BJ (cell line): ENCODE measurements around the gene RSAD1. TPM values are rescaled to one million over a fixed set of nuclear protein-coding genes. Genes with fewer than 3 reads are reported as not detected.

Experiments
- CTCF ChIA-PET: fragments of 350-600 bp; formaldehyde crosslinking; extraction: SDS; loops from one replicate; lab custom pipeline; 2021; ENCODE audit warnings: antibody characterized with exemption, inconsistent platforms; lab: Yijun Ruan, JAX
- POLR2A ChIA-PET: fragments of 300-600 bp; sonication (Branson Sonifier 250); formaldehyde crosslinking; extraction: SDS; loops from one replicate; lab custom pipeline; 2021; ENCODE audit warnings: antibody characterized with exemption; lab: Charles Lee
- DNase-seq: peaks from one replicate; pipeline ENCODE4 v3.0.0-alpha.2; 2011; ENCODE audit warnings: low read depth
- H3K27me3 ChIP-seq: 2 replicates; pipeline ENCODE4 v1.6.0; 2011; ENCODE audit warnings: low read length; ENCODE audit not compliant: control insufficient read depth, insufficient read depth
- H3K36me3 ChIP-seq: 2 replicates; pipeline ENCODE4 v1.5.1; 2011; ENCODE audit warnings: low read length; ENCODE audit not compliant: control insufficient read depth, insufficient read depth
- H3K4me3 ChIP-seq: 2 replicates; pipeline ENCODE4 v1.5.1; 2011; ENCODE audit warnings: low read depth, mild to moderate bottlenecking, control low read depth, low read length
- polyA plus RNA-seq: library from polyadenylated mRNA; depleted of rRNA; stranded (reverse); fragments of >200 nt; gene quantifications from 2 replicates; pipeline ENCODE4 v1.2.3, GENCODE V29; 2011
- TF ChIP-seq, protein P1 (sequence below): IDR thresholded peaks from 2 replicates; pipeline ENCODE4 v1.5.1; 2011; ENCODE audit warnings: low read depth, mild to moderate bottlenecking, control low read depth, inconsistent platforms, low read length, moderate library complexity; ENCODE audit not compliant: insufficient read depth

Gene RSAD1
- polyA plus RNA-seq, 1 experiment: 22.6 TPM

DNA sequence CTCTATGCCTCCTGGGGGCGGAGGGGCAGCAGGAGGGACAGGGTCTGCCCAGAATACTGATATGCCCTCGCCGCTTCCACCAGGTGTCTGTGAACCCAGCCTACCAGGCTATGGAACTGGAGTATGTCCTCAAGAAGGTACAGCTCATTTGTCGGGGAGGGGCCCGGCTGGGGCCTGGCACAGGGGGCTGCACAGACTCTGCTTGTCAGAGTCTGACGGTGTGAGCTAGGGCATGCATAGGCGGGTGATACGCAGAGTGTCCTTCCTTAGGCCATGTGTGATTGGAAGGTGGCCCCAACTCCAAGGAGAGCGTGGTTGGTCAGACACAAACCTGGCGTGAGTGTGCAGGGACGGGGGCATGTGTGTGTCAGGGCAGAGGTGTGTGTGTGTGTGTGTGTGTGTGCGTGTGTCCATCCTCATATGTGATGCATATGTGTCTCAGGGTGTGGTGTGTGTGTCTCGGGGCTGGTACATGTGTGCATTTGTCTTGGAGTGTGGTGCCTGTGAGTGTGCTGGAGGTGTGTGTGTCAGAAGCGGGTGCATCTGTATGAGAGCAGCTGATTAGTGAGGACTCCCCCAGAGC lies 17.0 kb upstream of the RSAD1 start:
- Histone ChIP-seq H3K27me3 (no peaks in the 10 kb centered on the region; the same call in 1 of the 2 replicates), H3K4me3 (no peak overlapping the region), H3K36me3 (no peaks in the 10 kb centered on the region; the same call in none of the 2 replicates)
- TF ChIP-seq, protein P1, sequence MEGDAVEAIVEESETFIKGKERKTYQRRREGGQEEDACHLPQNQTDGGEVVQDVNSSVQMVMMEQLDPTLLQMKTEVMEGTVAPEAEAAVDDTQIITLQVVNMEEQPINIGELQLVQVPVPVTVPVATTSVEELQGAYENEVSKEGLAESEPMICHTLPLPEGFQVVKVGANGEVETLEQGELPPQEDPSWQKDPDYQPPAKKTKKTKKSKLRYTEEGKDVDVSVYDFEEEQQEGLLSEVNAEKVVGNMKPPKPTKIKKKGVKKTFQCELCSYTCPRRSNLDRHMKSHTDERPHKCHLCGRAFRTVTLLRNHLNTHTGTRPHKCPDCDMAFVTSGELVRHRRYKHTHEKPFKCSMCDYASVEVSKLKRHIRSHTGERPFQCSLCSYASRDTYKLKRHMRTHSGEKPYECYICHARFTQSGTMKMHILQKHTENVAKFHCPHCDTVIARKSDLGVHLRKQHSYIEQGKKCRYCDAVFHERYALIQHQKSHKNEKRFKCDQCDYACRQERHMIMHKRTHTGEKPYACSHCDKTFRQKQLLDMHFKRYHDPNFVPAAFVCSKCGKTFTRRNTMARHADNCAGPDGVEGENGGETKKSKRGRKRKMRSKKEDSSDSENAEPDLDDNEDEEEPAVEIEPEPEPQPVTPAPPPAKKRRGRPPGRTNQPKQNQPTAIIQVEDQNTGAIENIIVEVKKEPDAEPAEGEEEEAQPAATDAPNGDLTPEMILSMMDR: no peak
- POLR2A ChIA-PET: no interaction called here
- CTCF ChIA-PET: no interaction called here
- no peak for DNase-seq

DNA sequence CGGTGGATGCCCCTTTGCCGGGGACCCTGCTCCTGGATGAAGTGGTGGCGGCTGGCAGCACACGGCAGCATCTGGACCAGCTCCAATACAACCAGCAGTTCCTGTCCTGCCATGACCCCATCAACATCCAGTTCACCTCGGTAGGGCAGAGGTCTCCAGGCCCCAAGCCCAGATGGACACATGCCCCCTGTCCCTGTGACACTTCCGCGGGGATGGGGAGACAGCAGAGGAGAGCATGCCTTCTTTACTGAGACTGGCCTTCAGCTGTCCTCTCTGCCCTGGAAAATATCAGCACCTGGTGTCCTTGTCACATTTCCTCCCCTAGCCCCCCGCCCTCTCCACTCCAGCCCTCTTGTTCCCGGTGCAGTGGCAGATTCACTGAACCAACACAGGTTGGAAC lies 16.2 kb upstream of the RSAD1 start:
- ChIA-PET POLR2A (no interaction called here), CTCF (no interaction called here)
- H3K27me3 ChIP-seq: peaks cover 6% of the 10 kb centered on the region
- no peak for DNase-seq
- H3K36me3 ChIP-seq: no peaks in the 10 kb centered on the region; the same call in none of the 2 replicates
- no peak overlapping the region for H3K4me3 ChIP-seq
- TF ChIP-seq, protein P1: no peak

DNA sequence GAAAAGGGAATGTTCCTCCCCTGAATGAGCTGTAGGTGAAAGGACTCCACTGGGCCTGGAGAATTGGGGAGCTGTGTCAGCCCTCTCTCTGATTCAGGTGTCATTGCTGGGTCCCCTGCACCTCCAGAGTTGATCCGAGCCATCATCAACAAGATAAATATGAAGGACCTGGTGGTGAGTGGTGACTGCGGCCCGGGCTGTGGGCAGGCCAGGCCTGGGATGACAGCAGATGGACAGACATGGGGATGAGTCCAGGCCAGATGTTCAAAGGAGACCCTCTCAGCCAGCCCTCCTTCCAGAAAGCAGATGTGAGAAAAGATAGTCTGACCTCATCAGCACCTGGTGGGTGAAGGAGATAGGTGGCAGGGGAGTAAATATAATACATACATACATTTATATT lies 14.5 kb upstream of the RSAD1 start:
- no peak for DNase-seq
- POLR2A ChIA-PET: no interaction called here
- Histone ChIP-seq H3K36me3 (no peaks in the 10 kb centered on the region; the same call in none of the 2 replicates), H3K4me3 (no peak overlapping the region), H3K27me3 (peaks cover 20% of the 10 kb centered on the region)
- CTCF ChIA-PET: interaction anchor here (0.6 to 0.8 kb wide), 2 partner anchors 12 to 22 kb away, joined by 3 to 4 read pairs; no protein-coding TSS in a partner anchor
- TF ChIP-seq, protein P1: no peak

DNA sequence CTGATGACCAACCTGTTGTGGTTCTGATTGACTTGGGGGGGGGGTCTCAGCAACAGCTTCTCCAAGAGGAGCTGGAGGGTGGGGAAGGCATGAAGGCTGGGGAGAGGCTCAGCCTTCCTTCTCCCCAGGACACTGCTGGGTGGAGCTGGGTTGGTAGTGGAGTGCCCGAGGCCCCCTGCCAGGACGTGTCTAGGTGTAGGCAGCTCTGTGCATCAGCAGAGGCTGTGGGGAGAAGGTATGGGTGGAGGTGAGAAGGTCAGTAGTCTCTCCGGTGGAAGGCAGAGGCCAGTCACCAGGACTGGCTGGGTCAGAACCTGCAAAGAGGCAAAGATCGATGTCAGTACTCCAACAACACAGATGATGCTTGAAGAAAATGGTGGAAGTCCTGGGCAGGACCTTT lies 13.9 kb upstream of the RSAD1 start:
- Histone ChIP-seq H3K4me3 (no peak overlapping the region), H3K27me3 (peaks cover 20% of the 10 kb centered on the region), H3K36me3 (no peaks in the 10 kb centered on the region; the same call in none of the 2 replicates)
- ChIA-PET CTCF (interaction anchor here (0.8 kb wide), 1 partner anchor 23 kb away, joined by 4 read pairs; no protein-coding TSS in a partner anchor), POLR2A (no interaction called here)
- DNase-seq: no peak
- TF ChIP-seq, protein P1: no peak

DNA sequence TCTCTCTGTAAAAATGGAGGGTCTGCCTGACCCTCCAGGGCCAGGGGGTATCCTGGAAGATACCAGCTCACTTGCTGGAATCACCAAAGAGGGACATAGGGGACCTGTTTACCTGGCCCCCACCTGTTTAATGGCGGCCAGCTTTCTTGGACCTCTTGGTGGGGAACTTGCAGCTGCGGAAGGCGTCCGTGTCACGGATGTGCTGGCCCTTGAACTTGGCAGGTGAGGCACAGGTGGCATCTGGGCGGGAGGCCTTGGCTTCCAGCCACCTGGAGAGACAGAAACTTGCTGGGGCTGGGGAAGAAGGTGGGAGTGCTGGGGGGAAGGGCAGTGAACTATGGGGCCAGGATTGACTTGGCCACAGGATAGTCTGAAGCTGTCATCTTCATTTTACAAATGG lies 13.5 kb upstream of the RSAD1 start:
- DNase-seq: no peak
- no peak overlapping the region for H3K4me3 ChIP-seq
- H3K36me3 ChIP-seq: no peaks in the 10 kb centered on the region; the same call in none of the 2 replicates
- CTCF ChIA-PET: no interaction called here
- POLR2A ChIA-PET: no interaction called here
- peaks cover 20% of the 10 kb centered on the region for H3K27me3 ChIP-seq
- TF ChIP-seq, protein P1: no peak
